Stomach (tissue), 9 donors: ENCODE results near the gene CCDC134. TPM values are rescaled to one million over a fixed set of nuclear protein-coding genes. Genes with fewer than 3 reads are reported as not detected.

ENCODE experiments used
- DNase-seq, 2 donors: peaks; one replicate each; pipeline versions ENCODE4 v3.0.0 to v3.0.0-alpha.2; 2013 to 2019
- H3K27ac ChIP-seq, 5 donors: fragments of 200-600 bp in 4 of 5; sonication (generic) in 4 of 5; one replicate each; pipeline ENCODE4 v1.5.1; 2013 to 2019; ENCODE audit warnings: mild to moderate bottlenecking in 1 of 5, moderate library complexity in 1 of 5
- H3K27me3 ChIP-seq, 3 donors: fragments of 200-600 bp; sonication (generic); one replicate each; pipeline ENCODE4 v1.5.1; 2017 to 2019; ENCODE audit warnings: mixed run types in 1 of 3
- H3K36me3 ChIP-seq, 4 donors: fragments of 200-600 bp; sonication (generic); 1 replicate in 3 of 4; 2 replicates in 1 of 4; pipeline ENCODE4 v1.5.1; 2016 to 2019
- H3K4me1 ChIP-seq, 4 donors: fragments of 200-600 bp; sonication (generic); one replicate each; pipeline ENCODE4 v1.5.1; 2016 to 2019
- H3K4me3 ChIP-seq, 4 donors: fragments of 200-600 bp; sonication (generic) in 3 of 4; one replicate each; pipeline ENCODE4 v1.5.1; 2016 to 2019; ENCODE audit warnings: mild to moderate bottlenecking in 1 of 4
- H3K9me3 ChIP-seq, 4 donors: fragments of 200-600 bp; sonication (generic); one replicate each; pipeline ENCODE4 v1.5.1; 2016 to 2019
- CTCF ChIP-seq, 7 experiments: fragments of 450-650 bp in 4 of 7; fragments of 200-600 bp in 3 of 7; sonication (generic) in 3 of 7; IDR thresholded peaks; one replicate each; pipeline ENCODE4 v1.5.1; 2016 to 2019; ENCODE audit warnings: antibody characterized with exemption in 7 of 7, control low read depth in 2 of 7, mild to moderate bottlenecking in 1 of 7
- EP300 ChIP-seq: sonication (generic); formaldehyde crosslinking; IDR thresholded peaks from one replicate; pipeline ENCODE4 v1.6.1; 2017; ENCODE audit warnings: antibody characterized with exemption
- POLR2A ChIP-seq, 4 donors: fragments of 450-650 bp; IDR thresholded peaks; one replicate each; pipeline ENCODE4 v1.6.1; 2016; ENCODE audit warnings: antibody characterized with exemption in 4 of 4, control low read depth in 2 of 4, mild to moderate bottlenecking in 1 of 4, moderate library complexity in 1 of 4
- POLR2AphosphoS5 ChIP-seq, 3 donors: sonication (generic); formaldehyde crosslinking; IDR thresholded peaks; one replicate each; pipeline ENCODE4 v1.6.1; 2016; ENCODE audit warnings: antibody characterized with exemption in 3 of 3
- WGBS, 5 donors: extraction: QIAGEN DNeasy Blood & Tissue Kit in 3 of 5; methylation state at CpG; one replicate each; pipeline versions ENCODE4 v1.1.5 to v1.1.7; 2013 to 2018; 5-methylcytosine and 5-hydroxymethylcytosine counted together
- intact Hi-C: fragments of 100-400 bp; cut with DNase I; formaldehyde crosslinking; loops from one replicate; pipeline ENCODE4 v1.15.1; 2023; ENCODE audit warnings: low total_unique reads
- polyA plus RNA-seq, 3 donors: library from polyadenylated mRNA; stranded (reverse); fragments of 200-250 nt; gene quantifications; one replicate each; pipeline ENCODE4 v1.2.3, GENCODE V29; 2013
- total RNA-seq, 5 donors: library from RNA; depleted of rRNA; stranded (reverse); fragments of >200 nt; gene quantifications; one replicate each; pipeline versions ENCODE4 v1.1.0 to v1.2.3, GENCODE V29; 2014 to 2016
- donor health status: healthy with polysubstance abuse.
- donor health status: Bipolar disorder and iron deficiency.
- donor health status: healthy.

Gene CCDC134
- total and polyA plus RNA-seq, 8 donors, result 1.6 to 16.5 (median 7.4) TPM; not detected in 2

GRCh38 chr22:41826021-41826420, 25.5 kb downstream of the CCDC134 start:
- Histone ChIP-seq H3K36me3 (peaks cover 0 to 9% (median 8%) of the 10 kb centered on the region in 4 donors), H3K27me3 (no peaks in the 10 kb centered on the region), H3K9me3 (no peaks in the 10 kb centered on the region), H3K4me3 (no peak overlapping the region), H3K4me1 (peaks cover 22 to 39% (median 25%) of the 10 kb centered on the region in 4 donors), H3K27ac (peak overlapping the region in 3 of 5 donors; percentile 2 to 6 (median 4))
- 46 to 80% (median 58%) methylated on average over 2 to 3 of the region's 3 CpGs for WGBS, 5 donors
- TF ChIP-seq POLR2A (IDR thresholded peaks at IDR 0.05), result no peak
- no peak for TF ChIP-seq CTCF (IDR thresholded peaks at IDR 0.05)
- no peak for TF ChIP-seq POLR2AphosphoS5 (IDR thresholded peaks at IDR 0.05)
- TF ChIP-seq EP300, result no peak
- intact Hi-C loops, result no loop called here
- no peak for DNase-seq

- no peak overlapping the region for H3K4me3 ChIP-seq
- no peak for DNase-seq
- 56 to 69% (median 65%) methylated on average over 6 to 11 of the region's 11 CpGs for WGBS, 5 donors
- no peaks in the 10 kb centered on the region for H3K9me3 ChIP-seq
- peak overlapping the region in 3 of 5 donors; percentile 2 to 6 (median 4) for H3K27ac ChIP-seq
- peaks cover 26 to 45% (median 29%) of the 10 kb centered on the region in 4 donors for H3K4me1 ChIP-seq
- no peak for TF ChIP-seq CTCF (IDR thresholded peaks at IDR 0.05)
- TF ChIP-seq POLR2A (IDR thresholded peaks at IDR 0.05), result no peak
- TF ChIP-seq POLR2AphosphoS5 (IDR thresholded peaks at IDR 0.05), result no peak
- no peak for TF ChIP-seq EP300
- intact Hi-C loops, result no loop called here
- H3K27me3 ChIP-seq, result no peaks in the 10 kb centered on the region
- H3K36me3 ChIP-seq, result peaks cover 0 to 9% (median 8%) of the 10 kb centered on the region in 4 donors
Measured at GRCh38 chr22:41826430-41827383, 26.2 kb downstream of the CCDC134 start.

- H3K27me3 ChIP-seq, result no peaks in the 10 kb centered on the region
- 79 to 90% (median 87%) methylated on average over 6 of the region's 6 CpGs for WGBS, 5 donors
- H3K4me1 ChIP-seq, result peaks cover 28 to 46% (median 32%) of the 10 kb centered on the region in 4 donors
- H3K27ac ChIP-seq, result peak overlapping the region in 2 of 5 donors; percentile 13 to 58
- no peaks in the 10 kb centered on the region for H3K9me3 ChIP-seq
- no peak for DNase-seq
- no peak for TF ChIP-seq CTCF (IDR thresholded peaks at IDR 0.05)
- no peak for TF ChIP-seq POLR2AphosphoS5 (IDR thresholded peaks at IDR 0.05)
- no peak for TF ChIP-seq EP300
- no peak for TF ChIP-seq POLR2A (IDR thresholded peaks at IDR 0.05)
- H3K36me3 ChIP-seq, result peaks cover 0 to 9% (median 8%) of the 10 kb centered on the region in 4 donors
- H3K4me3 ChIP-seq, result no peak overlapping the region
- intact Hi-C loops, result no loop called here
Measured at GRCh38 chr22:41827671-41828070, 27.2 kb downstream of the CCDC134 start.

DNA sequence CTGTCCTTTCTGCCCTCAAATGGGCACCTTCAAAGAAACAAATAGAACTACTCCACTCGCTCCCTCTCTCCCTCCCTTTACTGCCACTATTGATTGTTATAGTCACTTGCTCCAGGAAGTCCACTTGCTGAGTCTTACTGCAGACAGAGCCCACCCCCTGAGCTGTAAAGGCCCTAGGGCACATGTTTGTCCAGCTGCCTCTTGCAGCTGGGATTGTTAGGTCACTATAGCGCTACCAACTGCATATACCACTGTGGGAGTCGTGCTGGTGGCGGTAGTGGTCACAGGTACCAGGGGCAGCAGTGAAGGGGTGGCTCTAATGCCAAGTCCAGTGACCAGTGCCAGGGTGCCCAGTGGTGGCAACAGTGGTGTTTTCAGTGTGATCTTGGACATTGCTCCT, 28.0 kb downstream of the CCDC134 start:
- intact Hi-C loops, result no loop called here
- peak; percentile 34 to 68 for DNase-seq
- H3K4me1 ChIP-seq, result peaks cover 25 to 38% (median 31%) of the 10 kb centered on the region in 4 donors
- no peaks in the 10 kb centered on the region for H3K9me3 ChIP-seq
- 59 to 79% (median 70%) methylated on average over 3 to 4 of the region's 4 CpGs for WGBS, 5 donors
- peaks cover 0 to 8% (median 8%) of the 10 kb centered on the region in 4 donors for H3K36me3 ChIP-seq
- H3K27ac ChIP-seq, result peak overlapping the region in 4 of 5 donors; percentile 3 to 60 (median 34)
- TF ChIP-seq CTCF (IDR thresholded peaks at IDR 0.05) (no peak), POLR2AphosphoS5 (IDR thresholded peaks at IDR 0.05) (no peak)
- H3K27me3 ChIP-seq, result no peaks in the 10 kb centered on the region
- no peak overlapping the region for H3K4me3 ChIP-seq
